ENCODE data around the gene PIEZO1. TPM values are rescaled to one million over a fixed set of nuclear protein-coding genes. Genes with fewer than 3 reads are reported as not detected.

The PIEZO1 gene
- total and polyA plus RNA-seq, 8 donors, result 16.3 to 255 (median 31.8) TPM

DNA sequence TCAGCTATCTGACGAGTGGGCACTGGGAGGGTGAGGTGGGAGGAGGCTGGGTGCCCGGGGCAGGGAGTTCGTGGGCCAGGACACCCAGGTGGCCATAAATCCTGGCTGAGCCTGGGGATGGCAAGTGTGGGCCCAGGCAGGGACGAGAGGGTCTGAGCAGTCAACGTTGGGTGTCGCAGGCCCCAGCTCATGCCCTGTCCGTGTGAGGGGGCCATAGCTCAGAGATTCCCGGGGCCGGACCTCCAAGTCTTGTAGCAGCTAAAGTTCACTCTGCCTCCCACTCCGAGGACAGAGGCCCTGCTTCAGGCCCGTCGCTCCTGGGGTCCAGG, 44.3 kb downstream of the PIEZO1 start:
- intact Hi-C loops (cut with DNase I), result loop anchor here in 2 of 3 donors (5.0 kb wide), 3 partner anchors 42 to 422 kb away; partner anchors contain the start of gene PIEZO1 (in 1 of the 2)
- Histone ChIP-seq H3K4me3 (no peak overlapping the region), H3K27me3 (no peaks in the 10 kb centered on the region), H3K4me1 (peaks cover 0 to 3% (median 0%) of the 10 kb centered on the region in 3 donors), H3K27ac (no peak overlapping the region), H3K36me3 (no peaks in the 10 kb centered on the region), H3K9me3 (no peaks in the 10 kb centered on the region)
- WGBS, 2 donors, result 82 to 89% methylated on average over 12 of the region's 12 CpGs
- no peak for DNase-seq
- FAIRE-seq, result no peak
- TF ChIP-seq, protein P1, sequence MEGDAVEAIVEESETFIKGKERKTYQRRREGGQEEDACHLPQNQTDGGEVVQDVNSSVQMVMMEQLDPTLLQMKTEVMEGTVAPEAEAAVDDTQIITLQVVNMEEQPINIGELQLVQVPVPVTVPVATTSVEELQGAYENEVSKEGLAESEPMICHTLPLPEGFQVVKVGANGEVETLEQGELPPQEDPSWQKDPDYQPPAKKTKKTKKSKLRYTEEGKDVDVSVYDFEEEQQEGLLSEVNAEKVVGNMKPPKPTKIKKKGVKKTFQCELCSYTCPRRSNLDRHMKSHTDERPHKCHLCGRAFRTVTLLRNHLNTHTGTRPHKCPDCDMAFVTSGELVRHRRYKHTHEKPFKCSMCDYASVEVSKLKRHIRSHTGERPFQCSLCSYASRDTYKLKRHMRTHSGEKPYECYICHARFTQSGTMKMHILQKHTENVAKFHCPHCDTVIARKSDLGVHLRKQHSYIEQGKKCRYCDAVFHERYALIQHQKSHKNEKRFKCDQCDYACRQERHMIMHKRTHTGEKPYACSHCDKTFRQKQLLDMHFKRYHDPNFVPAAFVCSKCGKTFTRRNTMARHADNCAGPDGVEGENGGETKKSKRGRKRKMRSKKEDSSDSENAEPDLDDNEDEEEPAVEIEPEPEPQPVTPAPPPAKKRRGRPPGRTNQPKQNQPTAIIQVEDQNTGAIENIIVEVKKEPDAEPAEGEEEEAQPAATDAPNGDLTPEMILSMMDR (IDR thresholded peaks at IDR 0.05), result no peak
- ATAC-seq, result no peak

DNA sequence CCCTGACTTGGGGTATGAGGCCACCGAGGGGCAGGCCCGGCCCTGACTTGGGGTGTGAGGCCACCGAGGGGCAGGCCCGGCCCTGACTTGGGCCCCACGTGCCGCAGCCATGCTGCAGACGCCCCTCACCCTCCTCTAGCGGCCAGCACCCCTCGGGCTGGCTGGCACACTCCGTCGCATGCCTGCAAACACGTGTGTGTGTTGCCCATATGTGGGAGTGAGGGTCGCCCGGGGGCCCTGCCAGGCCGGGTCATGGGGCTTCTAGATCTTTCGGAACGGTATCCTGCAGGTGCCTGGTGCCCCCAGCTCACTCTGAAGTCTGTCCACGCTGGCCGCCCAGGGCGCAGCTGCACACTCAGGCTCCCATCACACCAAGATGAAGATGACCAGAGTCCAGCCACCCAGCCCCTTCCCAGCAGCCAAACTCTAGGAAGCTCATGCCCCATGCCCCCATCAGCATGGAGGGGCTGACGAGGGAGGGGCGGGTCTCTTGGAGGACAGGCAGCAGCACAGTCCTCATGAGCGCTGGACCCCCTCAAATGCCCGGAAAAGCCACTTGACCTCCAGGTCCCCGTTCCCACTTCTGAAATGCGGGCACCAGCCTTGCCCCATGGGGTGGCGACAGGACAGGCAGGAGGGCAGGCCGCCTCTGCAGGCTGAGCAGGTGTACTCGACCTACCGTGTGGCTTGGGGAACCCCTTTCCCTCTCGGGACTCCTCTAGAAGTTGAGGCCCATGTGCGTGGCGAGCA, 44.9 kb downstream of the PIEZO1 start:
- ATAC-seq (no peak), DNase-seq (no peak), FAIRE-seq (no peak)
- Histone ChIP-seq H3K4me3 (no peak overlapping the region), H3K9me3 (no peaks in the 10 kb centered on the region), H3K27me3 (no peaks in the 10 kb centered on the region), H3K4me1 (peaks cover 0 to 3% (median 0%) of the 10 kb centered on the region in 3 donors), H3K27ac (no peak overlapping the region), H3K36me3 (no peaks in the 10 kb centered on the region)
- WGBS, 2 donors, result 76 to 89% methylated on average over 29 to 33 of the region's 33 CpGs
- TF ChIP-seq, protein P1 (IDR thresholded peaks at IDR 0.05), result no peak
- intact Hi-C loops (cut with DNase I), result loop anchor here in 2 of 3 donors (5.0 to 10.0 kb wide), 4 partner anchors 42 to 425 kb away; partner anchors contain the start of gene PIEZO1 (in 1 of the 2)

DNA sequence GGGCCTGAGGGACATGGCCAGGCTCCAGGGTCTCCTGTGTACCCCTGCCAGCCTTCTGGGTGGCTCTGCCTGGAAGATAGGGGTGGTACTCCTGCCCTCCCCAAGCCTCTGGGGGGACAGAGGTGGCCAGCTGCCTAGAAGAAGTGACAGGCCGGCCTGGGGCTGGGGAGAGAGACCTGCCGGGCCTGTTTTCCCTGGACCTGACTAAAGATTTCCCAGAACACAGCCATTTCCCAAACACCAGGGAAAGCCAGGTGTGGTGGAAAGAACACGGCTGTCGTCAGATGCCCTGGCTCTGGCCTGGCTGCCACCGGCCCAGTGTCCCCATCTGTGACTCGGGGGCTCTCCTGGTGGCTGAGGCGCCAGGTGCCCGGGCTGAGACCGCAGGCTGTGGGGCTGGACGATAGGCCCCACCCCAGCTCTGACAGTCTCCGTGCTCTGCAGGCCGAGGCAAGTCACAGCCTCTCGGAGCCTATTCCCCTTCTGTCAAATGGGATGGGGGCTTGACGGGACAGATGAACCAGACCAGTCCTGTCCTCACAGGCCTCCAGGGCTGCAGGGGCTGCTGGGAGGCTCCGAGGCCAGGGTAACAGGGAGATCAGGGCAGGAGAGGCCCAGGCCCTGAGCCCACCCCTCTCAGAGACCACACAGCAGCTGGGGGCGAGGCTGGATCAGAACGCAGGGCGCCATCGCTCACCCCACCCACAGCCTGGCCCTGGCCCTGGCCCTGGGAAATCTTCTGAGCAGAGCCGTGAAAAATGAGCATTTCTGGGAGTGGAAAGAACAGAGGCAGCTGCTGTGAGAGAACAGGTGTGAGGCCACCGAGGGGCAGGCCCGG, 45.7 kb downstream of the PIEZO1 start:
- no peaks in the 10 kb centered on the region for H3K27me3 ChIP-seq
- TF ChIP-seq, protein P1 (IDR thresholded peaks at IDR 0.05), result no peak
- DNase-seq, result no peak
- H3K4me3 ChIP-seq, result no peak overlapping the region
- H3K36me3 ChIP-seq, result peaks cover 0 to 6% (median 0%) of the 10 kb centered on the region in 3 donors
- intact Hi-C loops (cut with DNase I), result loop anchor here in 1 of 3 donors (10.0 kb wide), 1 partner anchor 425 kb away; no protein-coding TSS in a partner anchor
- no peaks in the 10 kb centered on the region for H3K9me3 ChIP-seq
- no peak for FAIRE-seq
- ATAC-seq, result no peak
- peaks cover 0 to 3% (median 0%) of the 10 kb centered on the region in 3 donors for H3K4me1 ChIP-seq
- WGBS, 2 donors, result 82 to 86% methylated on average over 22 of the region's 22 CpGs
- H3K27ac ChIP-seq, result no peak overlapping the region

DNA sequence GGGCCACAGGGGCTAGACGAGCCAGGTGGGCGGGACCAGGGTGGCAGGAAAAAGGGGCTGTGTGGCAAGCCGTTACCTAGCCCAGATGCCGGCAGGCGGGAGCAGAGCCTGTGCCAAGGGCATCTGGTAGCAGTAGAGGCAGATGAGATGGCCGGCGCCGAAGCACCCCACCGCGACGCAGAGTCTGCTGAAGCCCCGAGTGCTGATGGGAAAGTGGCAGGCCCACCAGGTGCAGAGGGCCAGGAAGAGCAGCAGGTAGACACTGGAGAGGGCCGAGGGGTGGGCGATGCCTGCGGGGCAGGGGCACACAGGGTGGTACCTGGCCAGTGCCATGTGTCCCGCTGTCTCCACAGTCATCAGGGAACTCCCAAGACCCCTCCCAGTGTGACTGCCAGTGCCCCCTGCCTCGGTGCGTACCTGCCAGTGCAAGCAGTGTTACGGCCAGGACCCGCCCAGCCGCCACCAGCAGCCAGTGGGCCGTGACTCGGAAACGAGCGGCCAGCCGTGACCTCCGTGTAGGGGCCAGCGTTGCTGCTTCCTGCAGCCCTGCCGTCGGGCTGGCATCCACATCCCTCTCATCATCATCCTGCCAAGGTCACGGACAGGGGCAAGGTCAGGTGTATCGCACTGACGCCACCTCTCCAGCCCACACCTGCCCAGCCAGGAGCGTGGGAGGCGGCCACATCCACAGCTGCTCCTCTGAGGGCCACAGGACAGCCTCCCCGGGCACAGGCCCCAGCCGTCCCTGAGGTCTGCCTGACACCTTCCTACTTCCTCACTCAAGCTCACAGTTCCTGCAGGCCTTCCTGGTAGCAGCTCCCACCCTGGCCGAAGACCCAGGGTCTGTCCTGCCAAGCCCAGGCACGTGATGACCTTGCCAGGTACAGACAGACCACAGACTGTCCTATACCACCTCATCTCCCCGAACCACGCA, 46.6 kb downstream of the PIEZO1 start:
- H3K27me3 ChIP-seq, result no peaks in the 10 kb centered on the region
- FAIRE-seq, result no peak
- peaks cover 0 to 8% (median 0%) of the 10 kb centered on the region in 3 donors for H3K36me3 ChIP-seq
- no peak overlapping the region for H3K4me3 ChIP-seq
- no peaks in the 10 kb centered on the region for H3K9me3 ChIP-seq
- intact Hi-C loops (cut with DNase I), result loop anchor here in 1 of 3 donors (10.0 kb wide), 1 partner anchor 426 kb away; no protein-coding TSS in a partner anchor
- TF ChIP-seq, protein P1 (IDR thresholded peaks at IDR 0.05), result no peak
- no peak overlapping the region for H3K27ac ChIP-seq
- 78 to 86% methylated on average over 41 of the region's 41 CpGs for WGBS, 2 donors
- ATAC-seq, result no peak
- no peak for DNase-seq
- H3K4me1 ChIP-seq, result no peaks in the 10 kb centered on the region

All from pancreas (tissue), 10 donors.